Prostate gland (tissue), 2 donors: Measurements from ENCODE around the gene NTS.

ENCODE experiments used
- CTCF ChIP-seq, 4 experiments: fragments of 200-600 bp in 2 of 4; fragments of 450-650 bp in 2 of 4; sonication (generic) in 2 of 4; IDR thresholded peaks; 1 replicate in 3 of 4; 2 replicates in 1 of 4; pipeline ENCODE4 v1.5.1; 2016 to 2019; ENCODE audit warnings: antibody characterized with exemption in 4 of 4, mild to moderate bottlenecking in 2 of 4, moderate library complexity in 2 of 4
- POLR2A ChIP-seq: fragments of 450-650 bp; IDR thresholded peaks from one replicate; pipeline ENCODE4 v1.6.1; 2016; ENCODE audit warnings: antibody characterized with exemption, mild to moderate bottlenecking
- POLR2AphosphoS5 ChIP-seq: sonication (generic); formaldehyde crosslinking; IDR thresholded peaks from one replicate; pipeline ENCODE4 v1.6.1; 2017; ENCODE audit warnings: antibody characterized with exemption

GRCh38 chr12:85834378-85834777 is 39.7 kb upstream of the NTS start:
- TF ChIP-seq CTCF (IDR thresholded peaks at IDR 0.05) = no peak
- no peak for TF ChIP-seq POLR2A
- no peak for TF ChIP-seq POLR2AphosphoS5
